H9 (cell line): ENCODE data around the gene PIAS1. TPM values are rescaled to one million over a fixed set of nuclear protein-coding genes. Genes with fewer than 3 reads are reported as not detected.

Source experiments
- DNase-seq: peaks from one replicate; pipeline ENCODE4 v3.0.0-alpha.2; 2017
- H2AFZ ChIP-seq: one replicate; pipeline ENCODE4 v1.6.1; 2013; ENCODE audit warnings: mild to moderate bottlenecking, low read length, control low read depth, moderate library complexity
- H2AK5ac ChIP-seq: 2 replicates; pipeline ENCODE4 v1.6.1; 2013; ENCODE audit warnings: low read length, control low read depth, mixed read lengths; ENCODE audit not compliant: insufficient read length
- H2BK120ac ChIP-seq: one replicate; pipeline ENCODE4 v1.6.1; 2013; ENCODE audit warnings: low read depth, mild to moderate bottlenecking, low read length, control low read depth, inconsistent platforms; ENCODE audit not compliant: poor library complexity, severe bottlenecking
- H2BK12ac ChIP-seq: 2 replicates; pipeline ENCODE4 v1.6.1; 2013; ENCODE audit warnings: low read length, control low read depth, mixed read lengths, low read depth; ENCODE audit not compliant: insufficient read length
- H2BK15ac ChIP-seq: 2 replicates; pipeline ENCODE4 v1.6.1; 2013; ENCODE audit warnings: low read depth, low read length, control low read depth
- H2BK20ac ChIP-seq: one replicate; pipeline ENCODE4 v1.6.1; 2013; ENCODE audit warnings: low read depth, mild to moderate bottlenecking, low read length, control low read depth, inconsistent platforms; ENCODE audit not compliant: poor library complexity, severe bottlenecking
- H2BK5ac ChIP-seq: 2 replicates; pipeline ENCODE4 v1.6.1; 2013; ENCODE audit warnings: low read length, control low read depth, mixed read lengths; ENCODE audit not compliant: insufficient read length
- H3K14ac ChIP-seq: 2 replicates; pipeline ENCODE4 v1.6.1; 2013; ENCODE audit warnings: low read length, control low read depth; ENCODE audit not compliant: insufficient read depth
- H3K18ac ChIP-seq: 2 replicates; pipeline ENCODE4 v1.6.1; 2013; ENCODE audit warnings: low read depth, mild to moderate bottlenecking, mixed read lengths, low read length, control low read depth; ENCODE audit not compliant: insufficient read length
- H3K23ac ChIP-seq: 2 replicates; pipeline ENCODE4 v1.6.1; 2013; ENCODE audit warnings: low read length, control low read depth, mixed read lengths, low read depth; ENCODE audit not compliant: insufficient read length
- H3K23me2 ChIP-seq: 2 replicates; pipeline ENCODE4 v1.6.1; 2013; ENCODE audit warnings: low read depth, mild to moderate bottlenecking, mixed read lengths, low read length, control low read depth; ENCODE audit not compliant: insufficient read length, poor library complexity, severe bottlenecking
- H3K27ac ChIP-seq: 2 replicates; pipeline ENCODE4 v1.5.1; 2013; ENCODE audit warnings: low read length, control low read depth, mixed read lengths, low read depth; ENCODE audit not compliant: insufficient read length
- H3K27me3 ChIP-seq: 2 replicates; pipeline ENCODE4 v1.6.1; 2013; ENCODE audit warnings: low read length, control low read depth, inconsistent platforms; ENCODE audit not compliant: insufficient read depth
- H3K4ac ChIP-seq: 2 replicates; pipeline ENCODE4 v1.6.1; 2013; ENCODE audit warnings: low read depth, mild to moderate bottlenecking, control low read depth, inconsistent platforms, low read length, moderate library complexity
- H3K4me1 ChIP-seq: 2 replicates; pipeline ENCODE4 v1.6.1; 2013; ENCODE audit warnings: low read length, control low read depth, inconsistent platforms; ENCODE audit not compliant: insufficient read depth
- H3K4me2 ChIP-seq: 2 replicates; pipeline ENCODE4 v1.6.1; 2013; ENCODE audit warnings: low read length, control low read depth, mixed read lengths; ENCODE audit not compliant: insufficient read length, insufficient read depth
- H3K56ac ChIP-seq: 2 replicates; pipeline ENCODE4 v1.6.1; 2013; ENCODE audit warnings: low read depth, mild to moderate bottlenecking, mixed read lengths, low read length, control low read depth; ENCODE audit not compliant: insufficient read length
- H3K79me1 ChIP-seq: 2 replicates; pipeline ENCODE4 v1.6.1; 2013; ENCODE audit warnings: low read depth, mild to moderate bottlenecking, moderate library complexity, low read length, control low read depth, inconsistent platforms; ENCODE audit not compliant: insufficient read depth, poor library complexity, severe bottlenecking
- H3K79me2 ChIP-seq: 2 replicates; pipeline ENCODE4 v1.6.1; 2013; ENCODE audit warnings: low read length, control low read depth, inconsistent platforms; ENCODE audit not compliant: insufficient read depth
- H3K9ac ChIP-seq: 2 replicates; pipeline ENCODE4 v1.6.1; 2013; ENCODE audit warnings: low read length, control low read depth, mixed read lengths; ENCODE audit not compliant: insufficient read length; ENCODE audit errors: extremely low read depth
- H3K9me3 ChIP-seq: one replicate; pipeline ENCODE4 v1.6.1; 2013; ENCODE audit warnings: low read depth, low read length, inconsistent platforms; ENCODE audit not compliant: control insufficient read depth
- H3T11ph ChIP-seq: one replicate; pipeline ENCODE4 v1.6.1; 2013; ENCODE audit warnings: mild to moderate bottlenecking, low read length, control low read depth, inconsistent platforms
- H4K20me1 ChIP-seq: one replicate; pipeline ENCODE4 v1.6.1; 2013; ENCODE audit not compliant: control insufficient read depth, insufficient read length, insufficient read depth
- H4K5ac ChIP-seq: 2 replicates; pipeline ENCODE4 v1.6.1; 2013; ENCODE audit warnings: low read depth, mild to moderate bottlenecking, mixed read lengths, low read length, control low read depth; ENCODE audit not compliant: insufficient read length
- H4K8ac ChIP-seq: replicated peaks from 2 replicates; pipeline ENCODE4 v1.6.1; 2013; ENCODE audit warnings: low read length, control low read depth, mixed read lengths, low read depth; ENCODE audit not compliant: insufficient read length
- H4K91ac ChIP-seq: 2 replicates; pipeline ENCODE4 v1.6.1; 2013; ENCODE audit warnings: low read depth, mild to moderate bottlenecking, moderate library complexity, mixed read lengths, low read length, control low read depth; ENCODE audit not compliant: insufficient read length
- H3K27ac Mint-ChIP-seq, 3 experiments: 2 replicates in 2 of 3; 3 replicates in 1 of 3; pipeline ENCODE4 v1.8.0; 2020 to 2021; ENCODE audit warnings: mixed read lengths in 3 of 3, mild to moderate bottlenecking in 1 of 3, moderate library complexity in 1 of 3
- H3K27me3 Mint-ChIP-seq: 2 replicates; pipeline ENCODE4 v1.8.0; 2021; ENCODE audit warnings: low read depth, mild to moderate bottlenecking, moderate library complexity, mixed read lengths
- H3K36me3 Mint-ChIP-seq, 3 experiments: 2 replicates in 2 of 3; 3 replicates in 1 of 3; pipeline ENCODE4 v1.8.0; 2020 to 2021; ENCODE audit warnings: low read depth in 3 of 3, mixed read lengths in 3 of 3; ENCODE audit not compliant: insufficient read depth in 1 of 3
- H3K4me1 Mint-ChIP-seq, 2 experiments: 2 replicates each; pipeline ENCODE4 v1.8.0; 2020; ENCODE audit warnings: mixed read lengths in 2 of 2
- H3K4me3 Mint-ChIP-seq, 2 experiments: 2 replicates in 1 of 2; 3 replicates in 1 of 2; pipeline ENCODE4 v1.8.0; 2020 to 2021; ENCODE audit warnings: mild to moderate bottlenecking in 2 of 2, mixed read lengths in 2 of 2, moderate library complexity in 1 of 2
- H3K9me3 Mint-ChIP-seq, 2 experiments: 2 replicates in 1 of 2; 3 replicates in 1 of 2; pipeline ENCODE4 v1.8.0; 2020; ENCODE audit warnings: mild to moderate bottlenecking in 2 of 2, mixed read lengths in 2 of 2, moderate library complexity in 1 of 2
- WGBS: extraction: QIAGEN DNeasy Blood & Tissue Kit; methylation state at CpG from one replicate; pipeline ENCODE4 v1.1.7; 2013; ENCODE audit warnings: missing lambda C conversion rate, low lambda C conversion rate, mixed read lengths; ENCODE audit not compliant: insufficient read length; ENCODE audit errors: extremely low coverage; 5-methylcytosine and 5-hydroxymethylcytosine counted together
- total RNA-seq: library from RNA; stranded (reverse); gene quantifications from 2 replicates; pipeline ENCODE4 v1.2.1, GENCODE V29; 2021
- TF ChIP-seq, protein P1 (sequence below): fragments of 200-600 bp; sonication (generic); conservative IDR thresholded peaks from 3 replicates; pipeline ENCODE4 v1.8.0; 2021; ENCODE audit warnings: antibody characterized with exemption, mild to moderate bottlenecking

Gene PIAS1
- total RNA-seq, 1 experiment from 2014 or later, result 31.1 TPM

DNA sequence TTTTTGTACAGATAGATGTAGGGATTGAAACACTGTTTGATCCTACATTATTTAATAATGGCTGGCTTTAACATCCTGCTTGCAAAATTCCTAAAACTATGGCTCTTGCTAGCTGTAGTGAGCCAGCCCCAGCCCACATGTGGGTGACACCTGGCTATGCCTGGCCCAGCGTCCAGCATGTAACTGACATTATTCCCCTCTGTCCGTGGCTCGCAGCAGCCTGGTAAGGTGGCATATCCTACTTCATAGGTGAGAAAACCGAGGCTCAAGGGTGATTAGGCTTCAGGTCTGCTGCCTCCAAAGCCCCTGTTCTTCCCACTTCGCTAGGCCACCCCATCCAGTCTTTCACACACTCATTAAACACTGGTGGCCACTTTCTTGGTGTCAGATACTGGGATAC is 149.4 kb downstream of the PIAS1 start:
- no peak overlapping the region for H2BK20ac ChIP-seq
- H3K18ac ChIP-seq, result no peak overlapping the region
- no peak overlapping the region for H4K91ac ChIP-seq
- no peak overlapping the region for H2BK12ac ChIP-seq
- no peaks in the 10 kb centered on the region for H3K79me2 ChIP-seq
- no peak overlapping the region for H3K4me3 Mint-ChIP-seq
- peaks cover 6 to 8% (median 6%) of the 10 kb centered on the region in 3 experiments; a peak in 3 of 7 replicates for H3K36me3 Mint-ChIP-seq
- no peak overlapping the region for H3K27ac Mint-ChIP-seq
- no peaks in the 10 kb centered on the region for H3K27me3 ChIP-seq
- H3K23me2 ChIP-seq, result no peaks in the 10 kb centered on the region
- TF ChIP-seq, protein P1, sequence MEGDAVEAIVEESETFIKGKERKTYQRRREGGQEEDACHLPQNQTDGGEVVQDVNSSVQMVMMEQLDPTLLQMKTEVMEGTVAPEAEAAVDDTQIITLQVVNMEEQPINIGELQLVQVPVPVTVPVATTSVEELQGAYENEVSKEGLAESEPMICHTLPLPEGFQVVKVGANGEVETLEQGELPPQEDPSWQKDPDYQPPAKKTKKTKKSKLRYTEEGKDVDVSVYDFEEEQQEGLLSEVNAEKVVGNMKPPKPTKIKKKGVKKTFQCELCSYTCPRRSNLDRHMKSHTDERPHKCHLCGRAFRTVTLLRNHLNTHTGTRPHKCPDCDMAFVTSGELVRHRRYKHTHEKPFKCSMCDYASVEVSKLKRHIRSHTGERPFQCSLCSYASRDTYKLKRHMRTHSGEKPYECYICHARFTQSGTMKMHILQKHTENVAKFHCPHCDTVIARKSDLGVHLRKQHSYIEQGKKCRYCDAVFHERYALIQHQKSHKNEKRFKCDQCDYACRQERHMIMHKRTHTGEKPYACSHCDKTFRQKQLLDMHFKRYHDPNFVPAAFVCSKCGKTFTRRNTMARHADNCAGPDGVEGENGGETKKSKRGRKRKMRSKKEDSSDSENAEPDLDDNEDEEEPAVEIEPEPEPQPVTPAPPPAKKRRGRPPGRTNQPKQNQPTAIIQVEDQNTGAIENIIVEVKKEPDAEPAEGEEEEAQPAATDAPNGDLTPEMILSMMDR, result no peak
- H2AK5ac ChIP-seq, result no peak overlapping the region
- no peak overlapping the region for H3K4me2 ChIP-seq
- H3K56ac ChIP-seq, result no peak overlapping the region
- no peaks in the 10 kb centered on the region; the same call in 1 of the 2 replicates for H3K27me3 Mint-ChIP-seq
- H3K79me1 ChIP-seq, result no peaks in the 10 kb centered on the region
- H2BK120ac ChIP-seq, result no peak overlapping the region
- DNase-seq, result no peak
- H2AFZ ChIP-seq, result no peak overlapping the region
- H3K9ac ChIP-seq, result no peak overlapping the region
- H3K27ac ChIP-seq, result no peak overlapping the region
- H4K20me1 ChIP-seq, result no peaks in the 10 kb centered on the region
- H4K8ac ChIP-seq, result no peak overlapping the region
- H3K4ac ChIP-seq, result no peak overlapping the region
- whole genome bisulfite sequencing, result no CpG with 5 or more reads among the region's 5 CpGs
- H3K23ac ChIP-seq, result no peak overlapping the region
- H3K9me3 Mint-ChIP-seq, result no peaks in the 10 kb centered on the region
- H2BK15ac ChIP-seq, result no peak overlapping the region
- H2BK5ac ChIP-seq, result no peak overlapping the region
- peaks cover 40 to 58% of the 10 kb centered on the region in 2 experiments for H3K4me1 Mint-ChIP-seq
- H4K5ac ChIP-seq, result no peak overlapping the region
- H3T11ph ChIP-seq, result no peak overlapping the region
- H3K14ac ChIP-seq, result no peak overlapping the region; the same call in 1 of the 2 replicates
- peaks cover 11% of the 10 kb centered on the region for H3K4me1 ChIP-seq
- no peaks in the 10 kb centered on the region for H3K9me3 ChIP-seq
